ENCODE results near the gene WDR70. TPM values are rescaled to one million over a fixed set of nuclear protein-coding genes. Genes with fewer than 3 reads are reported as not detected.

Gene WDR70
- total RNA-seq, 1 experiment from 2014 or later = 25.0 TPM

DNA sequence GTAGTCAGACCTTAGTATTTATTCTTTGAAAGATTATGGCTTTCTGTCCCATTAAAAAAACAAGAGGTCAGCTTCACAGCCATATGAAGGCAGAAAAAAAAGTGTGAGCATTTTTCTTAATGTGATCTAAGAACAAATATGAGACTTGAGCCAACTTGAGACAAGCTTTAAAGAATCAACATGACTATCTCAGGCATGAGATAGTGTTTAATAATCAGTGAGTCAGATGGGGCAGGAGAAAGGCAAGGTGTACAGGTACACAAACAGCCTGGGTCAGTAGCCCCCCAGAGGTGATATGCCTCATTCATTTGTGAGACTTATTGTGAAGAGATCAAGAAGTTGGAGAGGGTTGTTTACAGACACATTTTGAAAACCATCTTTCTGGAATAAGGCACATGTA lies 377.1 kb downstream of the WDR70 start:
- Histone ChIP-seq H3F3A (ENCODE audit: low read length, unreplicated experiment) (no peaks in the 10 kb centered on the region), H3K27me3 (ENCODE audit: low read length) (no peaks in the 10 kb centered on the region), H3K4me3 (ENCODE audit: low read length) (no peak overlapping the region), H4K20me1 (ENCODE audit: low read length) (no peaks in the 10 kb centered on the region), H3K9ac (ENCODE audit: low read length) (no peak overlapping the region), H2AFZ (ENCODE audit: low read length) (no peak overlapping the region), H3K79me2 (ENCODE audit: low read length) (no peaks in the 10 kb centered on the region), H3K27ac (ENCODE audit: low read length) (no peak overlapping the region), H3K36me3 (ENCODE audit: low read depth, low read length) (no peaks in the 10 kb centered on the region), H3K9me2 (replicated peaks; ENCODE audit: low read length) (no peaks in the 10 kb centered on the region), H3K9me3 (ENCODE audit: low read length) (no peaks in the 10 kb centered on the region), H3K4me2 (ENCODE audit: low read length) (no peak overlapping the region), H3K4me1 (ENCODE audit: insufficient read depth, low read length) (peaks cover 24% of the 10 kb centered on the region)
- intact Hi-C loops (cut with micrococcal nuclease) = loop anchor here (10.0 kb wide), 2 partner anchors 121 to 201 kb away; no protein-coding TSS in a partner anchor
- no TSS peak for BruUV-seq (replicated peaks)
- peak; percentile 42; the same call in 1 of the 2 replicates for ATAC-seq
- ChIA-PET POLR2A (ENCODE audit: unreplicated experiment) (interaction anchor here (0.6 kb wide), 1 partner anchor 346 kb away, joined by 4 read pairs; no protein-coding TSS in a partner anchor), CTCF (no interaction called here)
- peak; percentile 37 for DNase-seq
- no peak for TF ChIP-seq EZH2phosphoT487 (IDR thresholded peaks at IDR 0.05; ENCODE audit: borderline replicate concordance, low read length)
- no peak for TF ChIP-seq EZH2 (IDR thresholded peaks at IDR 0.05; ENCODE audit: low read length, unreplicated experiment)
- TF ChIP-seq, protein P1, sequence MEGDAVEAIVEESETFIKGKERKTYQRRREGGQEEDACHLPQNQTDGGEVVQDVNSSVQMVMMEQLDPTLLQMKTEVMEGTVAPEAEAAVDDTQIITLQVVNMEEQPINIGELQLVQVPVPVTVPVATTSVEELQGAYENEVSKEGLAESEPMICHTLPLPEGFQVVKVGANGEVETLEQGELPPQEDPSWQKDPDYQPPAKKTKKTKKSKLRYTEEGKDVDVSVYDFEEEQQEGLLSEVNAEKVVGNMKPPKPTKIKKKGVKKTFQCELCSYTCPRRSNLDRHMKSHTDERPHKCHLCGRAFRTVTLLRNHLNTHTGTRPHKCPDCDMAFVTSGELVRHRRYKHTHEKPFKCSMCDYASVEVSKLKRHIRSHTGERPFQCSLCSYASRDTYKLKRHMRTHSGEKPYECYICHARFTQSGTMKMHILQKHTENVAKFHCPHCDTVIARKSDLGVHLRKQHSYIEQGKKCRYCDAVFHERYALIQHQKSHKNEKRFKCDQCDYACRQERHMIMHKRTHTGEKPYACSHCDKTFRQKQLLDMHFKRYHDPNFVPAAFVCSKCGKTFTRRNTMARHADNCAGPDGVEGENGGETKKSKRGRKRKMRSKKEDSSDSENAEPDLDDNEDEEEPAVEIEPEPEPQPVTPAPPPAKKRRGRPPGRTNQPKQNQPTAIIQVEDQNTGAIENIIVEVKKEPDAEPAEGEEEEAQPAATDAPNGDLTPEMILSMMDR (conservative IDR thresholded peaks at IDR 0.05; ENCODE audit: low read depth, low read length) = no peak

DNA sequence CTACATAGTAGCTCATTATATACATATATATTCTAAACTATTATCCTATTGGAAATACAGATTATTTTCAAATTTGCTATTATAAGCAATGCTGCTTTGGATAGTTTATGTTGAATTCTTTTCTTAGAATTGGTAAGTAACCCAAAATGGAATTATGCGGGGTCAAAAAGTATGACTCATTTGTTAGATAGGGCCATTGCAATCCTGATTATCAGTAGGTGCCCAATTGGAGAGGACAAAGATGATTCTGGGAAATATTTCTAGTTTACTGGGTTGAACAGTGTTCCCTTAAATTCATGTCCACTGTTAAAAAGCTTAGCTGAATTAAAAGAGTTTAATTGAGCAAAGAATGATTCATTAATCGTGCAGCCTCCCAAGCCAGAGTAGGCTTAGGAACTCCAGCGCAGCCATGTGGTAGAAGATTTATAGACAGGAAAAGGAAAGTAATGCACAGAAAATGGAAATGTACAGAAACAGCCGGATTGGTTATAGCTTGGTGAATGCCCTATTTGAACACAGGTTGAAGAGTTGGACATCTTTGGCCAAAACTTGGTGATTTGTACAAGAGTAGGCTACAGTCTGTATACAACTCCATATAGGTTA lies 379.0 kb downstream of the WDR70 start:
- no peaks in the 10 kb centered on the region for H4K20me1 ChIP-seq (ENCODE audit: low read length)
- no peaks in the 10 kb centered on the region for H3F3A ChIP-seq (ENCODE audit: low read length, unreplicated experiment)
- no peak overlapping the region for H3K4me2 ChIP-seq (ENCODE audit: low read length)
- DNase-seq = peak; percentile 54
- CTCF ChIA-PET = interaction anchor here (0.7 to 1.5 kb wide), 2 partner anchors 204 to 345 kb away, joined by 3 to 11 read pairs; no protein-coding TSS in a partner anchor
- no peak for ATAC-seq
- intact Hi-C loops (cut with micrococcal nuclease) = loop anchor here (1.0 to 10.0 kb wide), 3 partner anchors 123 to 345 kb away; no protein-coding TSS in a partner anchor
- no peaks in the 10 kb centered on the region for H3K9me2 ChIP-seq (replicated peaks; ENCODE audit: low read length)
- no peaks in the 10 kb centered on the region for H3K27me3 ChIP-seq (ENCODE audit: low read length)
- H2AFZ ChIP-seq (ENCODE audit: low read length) = no peak overlapping the region
- no peak overlapping the region for H3K27ac ChIP-seq (ENCODE audit: low read length)
- no peaks in the 10 kb centered on the region for H3K36me3 ChIP-seq (ENCODE audit: low read depth, low read length)
- H3K9me3 ChIP-seq (ENCODE audit: low read length) = no peaks in the 10 kb centered on the region
- POLR2A ChIA-PET (ENCODE audit: unreplicated experiment) = interaction anchor here (0.6 kb wide), 1 partner anchor 1668 kb away, joined by 4 read pairs; no protein-coding TSS in a partner anchor
- BruUV-seq (replicated peaks) = no TSS peak
- no peak overlapping the region for H3K4me3 ChIP-seq (ENCODE audit: low read length)
- peaks cover 16% of the 10 kb centered on the region for H3K4me1 ChIP-seq (ENCODE audit: insufficient read depth, low read length)
- TF ChIP-seq EZH2 (IDR thresholded peaks at IDR 0.05; ENCODE audit: low read length, unreplicated experiment) = no peak
- no peak for TF ChIP-seq EZH2phosphoT487 (IDR thresholded peaks at IDR 0.05; ENCODE audit: borderline replicate concordance, low read length)
- TF ChIP-seq, protein P1 (conservative IDR thresholded peaks at IDR 0.05; ENCODE audit: low read depth, low read length) = peak; percentile 65
- H3K79me2 ChIP-seq (ENCODE audit: low read length) = no peaks in the 10 kb centered on the region
- H3K9ac ChIP-seq (ENCODE audit: low read length) = no peak overlapping the region

DNA sequence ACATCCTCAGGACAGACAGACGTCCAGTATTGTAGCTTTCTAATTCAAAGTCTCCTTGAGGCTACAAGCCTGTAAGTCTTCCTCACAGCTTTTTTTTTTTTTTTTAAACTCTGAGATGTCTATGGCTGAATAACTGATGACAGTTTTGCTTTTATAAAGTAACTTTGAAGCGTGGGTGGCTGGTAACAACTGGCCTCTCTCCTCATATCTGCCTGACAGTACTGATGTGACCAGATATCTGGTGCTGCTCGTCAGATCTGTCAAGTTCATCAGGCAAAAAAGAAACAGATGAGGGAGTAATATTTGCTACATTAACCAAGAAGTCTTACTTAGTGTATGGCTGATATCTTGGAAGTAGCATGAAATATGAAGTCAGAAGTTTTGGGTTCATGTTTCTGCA lies 388.1 kb downstream of the WDR70 start:
- no peak overlapping the region for H2AFZ ChIP-seq (ENCODE audit: low read length)
- no peak for ATAC-seq
- no peak overlapping the region for H3K4me3 ChIP-seq (ENCODE audit: low read length)
- H3K9ac ChIP-seq (ENCODE audit: low read length) = no peak overlapping the region
- no peak overlapping the region for H3K27ac ChIP-seq (ENCODE audit: low read length)
- BruUV-seq (replicated peaks) = no TSS peak
- H4K20me1 ChIP-seq (ENCODE audit: low read length) = no peaks in the 10 kb centered on the region
- CTCF ChIA-PET = no interaction called here
- H3K9me2 ChIP-seq (replicated peaks; ENCODE audit: low read length) = no peaks in the 10 kb centered on the region
- TF ChIP-seq EZH2phosphoT487 (IDR thresholded peaks at IDR 0.05; ENCODE audit: borderline replicate concordance, low read length) = no peak
- no peak for DNase-seq
- no peaks in the 10 kb centered on the region for H3K36me3 ChIP-seq (ENCODE audit: low read depth, low read length)
- H3K27me3 ChIP-seq (ENCODE audit: low read length) = no peaks in the 10 kb centered on the region
- H3F3A ChIP-seq (ENCODE audit: low read length, unreplicated experiment) = no peaks in the 10 kb centered on the region
- intact Hi-C loops (cut with micrococcal nuclease) = no loop called here
- H3K4me2 ChIP-seq (ENCODE audit: low read length) = no peak overlapping the region
- H3K9me3 ChIP-seq (ENCODE audit: low read length) = no peaks in the 10 kb centered on the region
- H3K4me1 ChIP-seq (ENCODE audit: insufficient read depth, low read length) = peaks cover 25% of the 10 kb centered on the region
- H3K79me2 ChIP-seq (ENCODE audit: low read length) = no peaks in the 10 kb centered on the region
- POLR2A ChIA-PET (ENCODE audit: unreplicated experiment) = no interaction called here
